ENCODE results near the gene PTX4. TPM values are rescaled to one million over a fixed set of nuclear protein-coding genes. Genes with fewer than 3 reads are reported as not detected.

PTX4 gene
- total RNA-seq = not detected in 2 replicates

GRCh38 chr16:1488619-1489018 lies at the start of gene PTX4:
Gene PTX4, minus strand, starts transcription at chr16:1488944. Its CDS starts 35 bp downstream, at chr16:1488909.

GRCh38 chr16:1533443-1533951 lies 44.8 kb upstream of the PTX4 start, which contains the start of gene TMEM204:
Gene TMEM204, plus strand, starts transcription at chr16:1533666. Its CDS starts 610 bp downstream, at chr16:1534276.

GRCh38 chr16:1492923-1493745 lies 4.4 kb upstream of the PTX4 start, which contains the start of gene TELO2:
Gene TELO2, plus strand, starts transcription at chr16:1493360. Its CDS starts 922 bp downstream, at chr16:1494282.

GRCh38 chr16:1474796-1475551 lies 13.8 kb downstream of the PTX4 start, which contains the start of gene CLCN7:
Gene CLCN7, minus strand, starts transcription at chr16:1475028. Its CDS starts 54 bp downstream, at chr16:1474974.

GRCh38 chr16:1443980-1444729 lies 44.6 kb downstream of the PTX4 start, which contains the start of gene CCDC154:
Gene CCDC154, minus strand, starts transcription at chr16:1444556. Its CDS starts 234 bp downstream, at chr16:1444322.

Other genes with a start within 250 kb of the PTX4 start
- not detected in 2 replicates for gene TPSAB1, start 248.2 kb downstream of the PTX4 start, total RNA-seq
- not detected in 2 replicates for gene TPSD1, start 232.9 kb downstream of the PTX4 start, total RNA-seq
- 44.3 and 50.8 TPM in 2 replicates for gene UBE2I, start 179.3 kb downstream of the PTX4 start, total RNA-seq
- gene BAIAP3, start 155.3 kb downstream of the PTX4 start, total RNA-seq = 0.18 and 1.4 TPM in 2 replicates
- gene TSR3, start 137.1 kb downstream of the PTX4 start, total RNA-seq = 64.8 and 70.5 TPM in 2 replicates
- gene GNPTG, start 137.0 kb downstream of the PTX4 start, total RNA-seq = 19.9 and 36.2 TPM in 2 replicates
- gene UNKL, start 74.2 kb downstream of the PTX4 start, total RNA-seq = 8.4 and 8.5 TPM in 2 replicates
- 17.4 and 20.5 TPM in 2 replicates for gene UQCC4, start 68.2 kb downstream of the PTX4 start, total RNA-seq
- not detected in 2 replicates for gene PERCC1, start 57.9 kb downstream of the PTX4 start, total RNA-seq
- under 0.01 and 0.09 TPM in 2 replicates for gene CCDC154, start 44.4 kb downstream of the PTX4 start, total RNA-seq
- 37.3 and 54.8 TPM in 2 replicates for gene CLCN7, start 13.9 kb downstream of the PTX4 start, total RNA-seq
- 15.3 and 19.2 TPM in 2 replicates for gene TELO2, start 4.4 kb upstream of the PTX4 start, total RNA-seq
- 19.4 and 26.6 TPM in 2 replicates for gene TMEM204, start 44.7 kb upstream of the PTX4 start, total RNA-seq
- 17.3 and 26.7 TPM in 2 replicates for gene IFT140, start 123.1 kb upstream of the PTX4 start, total RNA-seq
- 8.2 and 9.1 TPM in 2 replicates for gene CRAMP1, start 123.4 kb upstream of the PTX4 start, total RNA-seq
- gene JPT2, start 189.3 kb upstream of the PTX4 start, total RNA-seq = 42.3 and 45.2 TPM in 2 replicates
- 26.4 and 46.4 TPM in 2 replicates for gene MAPK8IP3, start 217.3 kb upstream of the PTX4 start, total RNA-seq

Data from endothelial cell of coronary artery (primary cell).